Esophagus muscularis mucosa (tissue), 4 donors: ENCODE results near the gene ZNF775.

ENCODE experiments used
- CTCF ChIP-seq, 3 experiments: fragments of 200-600 bp in 2 of 3; fragments of 450-650 bp in 1 of 3; sonication (generic) in 2 of 3; IDR thresholded peaks; one replicate each; pipeline ENCODE4 v1.5.1; 2017 to 2019; ENCODE audit warnings: antibody characterized with exemption in 3 of 3, mild to moderate bottlenecking in 2 of 3, moderate library complexity in 1 of 3
- EP300 ChIP-seq: sonication (generic); formaldehyde crosslinking; IDR thresholded peaks from one replicate; pipeline ENCODE4 v1.6.1; 2017; ENCODE audit warnings: antibody characterized with exemption
- POLR2A ChIP-seq: fragments of 450-650 bp; IDR thresholded peaks from one replicate; pipeline ENCODE4 v1.6.1; 2017; ENCODE audit warnings: antibody characterized with exemption, moderate library complexity, mild to moderate bottlenecking, low read depth

- TF ChIP-seq CTCF (IDR thresholded peaks at IDR 0.05): no peak
- no peak for TF ChIP-seq EP300
- no peak for TF ChIP-seq POLR2A
Observed at GRCh38 chr7:150374472-150374871, 4.7 kb upstream of the ZNF775 start.
